NT2/D1 (cell line): Measurements from ENCODE around the gene SGPP2.

Experiments
- SUZ12 ChIP-seq: IDR thresholded peaks from 2 replicates; pipeline ENCODE4 v1.6.1; 2011; ENCODE audit not compliant: insufficient read length, insufficient read depth; ENCODE audit errors: extremely low read depth
- YY1 ChIP-seq: IDR thresholded peaks from 2 replicates; pipeline ENCODE4 v1.6.1; 2011; ENCODE audit not compliant: insufficient read length, insufficient read depth

DNA sequence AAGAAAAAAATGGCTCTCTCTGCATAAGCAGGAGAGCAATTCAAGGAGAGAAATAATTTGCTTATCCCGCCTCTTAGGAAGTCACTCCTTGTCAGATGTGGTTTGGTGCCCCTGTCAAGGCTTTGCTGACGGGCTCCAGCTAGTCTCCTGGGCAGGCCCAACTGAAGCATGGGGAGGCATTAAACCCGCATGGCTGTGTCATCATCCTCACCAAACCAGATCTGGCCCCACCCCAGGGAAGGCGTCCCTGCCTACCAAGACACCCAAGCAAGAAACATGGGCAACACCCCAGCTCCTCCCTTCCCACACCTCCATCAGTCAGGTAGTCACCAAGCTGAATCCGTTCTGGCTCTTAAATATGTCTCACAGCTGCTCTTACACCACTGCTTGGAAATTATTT lies 108.0 kb downstream of the SGPP2 start:
- TF ChIP-seq YY1 (no peak), SUZ12 (no peak)
